GM13976 (cell line): ENCODE measurements around the gene NCKAP1.

Source experiments
- DNase-seq: peaks from one replicate; pipeline ENCODE4 v3.0.0; 2012; ENCODE audit warnings: low spot score
- CTCF ChIP-seq: IDR thresholded peaks from 2 replicates; pipeline ENCODE4 v1.5.1; 2012; ENCODE audit warnings: borderline replicate concordance, mild to moderate bottlenecking; ENCODE audit not compliant: insufficient read depth; ENCODE audit errors: extremely low read depth, missing control alignments, control extremely low read depth
- in situ Hi-C: fragments of 300-500 bp; cut with MboI; formaldehyde crosslinking; loops from one replicate; pipeline ENCODE4 v1.12.0; 2022; ENCODE audit warnings: low sequenced_read_pairs, mixed read lengths, inconsistent platforms; ENCODE audit not compliant: unreplicated experiment

Gene NCKAP1

GRCh38 chr2:182903566-182903965 lies 134.7 kb downstream of the NCKAP1 start:
- in situ Hi-C loops, result no loop called here
- TF ChIP-seq CTCF, result no peak
- no peak for DNase-seq

GRCh38 chr2:182901748-182902147 lies 136.5 kb downstream of the NCKAP1 start:
- no peak for DNase-seq
- in situ Hi-C loops, result no loop called here
- TF ChIP-seq CTCF, result no peak

GRCh38 chr2:182898718-182899117 lies 139.5 kb downstream of the NCKAP1 start:
- no peak for TF ChIP-seq CTCF
- in situ Hi-C loops, result no loop called here
- no peak for DNase-seq

GRCh38 chr2:182897137-182897536 lies 141.1 kb downstream of the NCKAP1 start:
- in situ Hi-C loops, result no loop called here
- no peak for DNase-seq
- no peak for TF ChIP-seq CTCF

- DNase-seq, result no peak
Observed at GRCh38 chr2:182895798-182896197, 142.5 kb downstream of the NCKAP1 start.

GRCh38 chr2:182895169-182895568 lies 143.1 kb downstream of the NCKAP1 start:
- no peak for DNase-seq
- in situ Hi-C loops, result no loop called here
- TF ChIP-seq CTCF, result no peak

More at GRCh38 chr2:182895798-182896197, 142.5 kb downstream of the NCKAP1 start:
- no peak for TF ChIP-seq CTCF
- in situ Hi-C loops, result no loop called here

GRCh38 chr2:182894174-182894573 lies 144.1 kb downstream of the NCKAP1 start:
- no peak for DNase-seq
- TF ChIP-seq CTCF, result no peak
- in situ Hi-C loops, result no loop called here
